Hepatocyte (in vitro differentiated cells): Measurements from ENCODE around the gene TCF7. TPM values are rescaled to one million over a fixed set of nuclear protein-coding genes. Genes with fewer than 3 reads are reported as not detected.

Experiments
- DNase-seq: peaks from one replicate; pipeline ENCODE4 v3.0.0-alpha.2; 2016; ENCODE audit warnings: low spot score
- H2AFZ ChIP-seq: fragments of 200-600 bp; sonication (generic); 2 replicates; pipeline ENCODE4 v1.6.0; 2016; ENCODE audit warnings: antibody characterized with exemption, mild to moderate bottlenecking
- H3K27ac ChIP-seq: fragments of 200-600 bp; sonication (generic); 2 replicates; pipeline ENCODE4 v1.5.1; 2016; ENCODE audit warnings: mild to moderate bottlenecking
- H3K27me3 ChIP-seq: fragments of 200-600 bp; sonication (generic); 2 replicates; pipeline ENCODE4 v1.6.1; 2016
- H3K36me3 ChIP-seq: fragments of 200-600 bp; sonication (generic); replicated peaks from 2 replicates; pipeline ENCODE4 v1.5.1; 2016; ENCODE audit warnings: low read depth; ENCODE audit not compliant: insufficient read depth
- H3K4me1 ChIP-seq: fragments of 200-600 bp; sonication (generic); 2 replicates; pipeline ENCODE4 v1.5.1; 2016; ENCODE audit warnings: mild to moderate bottlenecking, moderate library complexity; ENCODE audit not compliant: insufficient read depth
- H3K4me2 ChIP-seq: fragments of 200-600 bp; sonication (generic); 2 replicates; pipeline ENCODE4 v1.6.0; 2016
- H3K4me3 ChIP-seq: fragments of 200-600 bp; sonication (generic); 2 replicates; pipeline ENCODE4 v1.5.1; 2016; ENCODE audit warnings: mild to moderate bottlenecking
- H3K79me2 ChIP-seq: fragments of 200-600 bp; sonication (generic); 2 replicates; pipeline ENCODE4 v1.6.0; 2017; ENCODE audit warnings: mild to moderate bottlenecking
- H3K9me2 ChIP-seq: fragments of 200-600 bp; sonication (generic); replicated peaks from 2 replicates; pipeline ENCODE4 v1.6.0; 2017; ENCODE audit warnings: mild to moderate bottlenecking; ENCODE audit not compliant: insufficient read depth
- H3K9me3 ChIP-seq: fragments of 200-600 bp; sonication (generic); 2 replicates; pipeline ENCODE4 v1.5.1; 2016; ENCODE audit warnings: low read depth, mild to moderate bottlenecking
- H4K20me1 ChIP-seq: fragments of 200-600 bp; sonication (generic); 2 replicates; pipeline ENCODE4 v1.6.0; 2016; ENCODE audit warnings: mild to moderate bottlenecking; ENCODE audit not compliant: insufficient read depth, poor library complexity, severe bottlenecking
- EZH2 ChIP-seq: fragments of 200-600 bp; sonication (generic); IDR thresholded peaks from 2 replicates; pipeline ENCODE4 v1.6.1; 2016; ENCODE audit warnings: antibody characterized with exemption, mild to moderate bottlenecking, borderline replicate concordance
- EZH2phosphoT487 ChIP-seq: fragments of 200-600 bp; sonication (generic); IDR thresholded peaks from one replicate; pipeline ENCODE4 v1.6.1; 2018; ENCODE audit warnings: antibody characterized with exemption, mild to moderate bottlenecking, low read depth, moderate library complexity; ENCODE audit not compliant: unreplicated experiment, severe bottlenecking
- WGBS: methylation state at CpG from one replicate; pipeline ENCODE4 v1.1.6; 2016; ENCODE audit warnings: low lambda C conversion rate; ENCODE audit errors: missing lambda C conversion rate; 5-methylcytosine and 5-hydroxymethylcytosine counted together
- polyA plus RNA-seq: library from polyadenylated mRNA; unstranded; fragments of >200 nt; fragmentation: Nextera tagmentation; extraction: Ambion mirVana; gene quantifications from 2 replicates; pipeline ENCODE4 v1.2.1, GENCODE V29; 2016
- total RNA-seq: library from RNA; depleted of rRNA; stranded (reverse); fragments of >200 nt; gene quantifications from 2 replicates; pipeline ENCODE4 v1.2.3, GENCODE V29; 2014
- TF ChIP-seq, protein P1 (sequence below): fragments of 200-600 bp; sonication (generic); IDR thresholded peaks from 2 replicates; pipeline ENCODE4 v1.5.1; 2016; ENCODE audit warnings: antibody characterized with exemption, mild to moderate bottlenecking; ENCODE audit not compliant: poor library complexity

Gene TCF7
- total and polyA plus RNA-seq, 2 experiments from 2014 or later: 7.5 to 8.1 TPM

- peaks cover 34% of the 10 kb centered on the region for H4K20me1 ChIP-seq
- H3K4me2 ChIP-seq: no peak overlapping the region
- no peaks in the 10 kb centered on the region for H3K27me3 ChIP-seq
- H3K79me2 ChIP-seq: peaks cover 83% of the 10 kb centered on the region
- H3K9me3 ChIP-seq: no peaks in the 10 kb centered on the region
- no peaks in the 10 kb centered on the region for H3K36me3 ChIP-seq
- 77% methylated on average over 2 of the region's 2 CpGs for WGBS
- no peak for DNase-seq
- no peak overlapping the region for H3K27ac ChIP-seq
- H2AFZ ChIP-seq: no peak overlapping the region
- no peaks in the 10 kb centered on the region for H3K9me2 ChIP-seq
- TF ChIP-seq EZH2 (no peak), EZH2phosphoT487 (no peak)
- TF ChIP-seq, protein P1, sequence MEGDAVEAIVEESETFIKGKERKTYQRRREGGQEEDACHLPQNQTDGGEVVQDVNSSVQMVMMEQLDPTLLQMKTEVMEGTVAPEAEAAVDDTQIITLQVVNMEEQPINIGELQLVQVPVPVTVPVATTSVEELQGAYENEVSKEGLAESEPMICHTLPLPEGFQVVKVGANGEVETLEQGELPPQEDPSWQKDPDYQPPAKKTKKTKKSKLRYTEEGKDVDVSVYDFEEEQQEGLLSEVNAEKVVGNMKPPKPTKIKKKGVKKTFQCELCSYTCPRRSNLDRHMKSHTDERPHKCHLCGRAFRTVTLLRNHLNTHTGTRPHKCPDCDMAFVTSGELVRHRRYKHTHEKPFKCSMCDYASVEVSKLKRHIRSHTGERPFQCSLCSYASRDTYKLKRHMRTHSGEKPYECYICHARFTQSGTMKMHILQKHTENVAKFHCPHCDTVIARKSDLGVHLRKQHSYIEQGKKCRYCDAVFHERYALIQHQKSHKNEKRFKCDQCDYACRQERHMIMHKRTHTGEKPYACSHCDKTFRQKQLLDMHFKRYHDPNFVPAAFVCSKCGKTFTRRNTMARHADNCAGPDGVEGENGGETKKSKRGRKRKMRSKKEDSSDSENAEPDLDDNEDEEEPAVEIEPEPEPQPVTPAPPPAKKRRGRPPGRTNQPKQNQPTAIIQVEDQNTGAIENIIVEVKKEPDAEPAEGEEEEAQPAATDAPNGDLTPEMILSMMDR: no peak
- no peaks in the 10 kb centered on the region for H3K4me1 ChIP-seq
- no peak overlapping the region for H3K4me3 ChIP-seq
Observed at GRCh38 chr5:134148316-134148715, 33.8 kb downstream of the TCF7 start.

DNA sequence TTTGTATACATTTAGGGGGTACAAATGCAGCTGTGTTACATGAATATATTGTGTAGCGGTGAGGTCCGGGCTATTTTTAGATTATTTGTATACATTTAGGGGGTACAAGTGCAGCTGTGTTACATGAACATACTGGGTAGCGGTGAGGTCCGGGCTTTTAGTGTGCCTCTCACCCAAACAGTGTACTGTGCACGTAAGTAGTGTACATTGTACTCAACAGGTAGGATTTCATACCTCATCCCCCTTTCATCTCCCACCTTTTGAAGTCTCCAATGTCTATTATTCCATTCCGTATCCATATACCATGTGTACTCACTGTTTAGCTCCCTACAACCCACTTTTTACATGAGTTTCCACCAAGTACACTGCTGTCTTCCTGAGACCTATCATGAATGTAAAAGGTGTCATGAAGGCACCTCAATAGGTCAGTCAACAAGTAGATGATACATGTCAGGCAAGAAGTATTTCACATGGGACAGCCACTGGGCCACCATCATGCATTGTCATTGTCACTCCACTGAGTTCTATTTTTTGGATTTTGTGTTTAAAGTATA, 34.6 kb downstream of the TCF7 start:
- no peak overlapping the region for H2AFZ ChIP-seq
- H3K9me2 ChIP-seq: no peaks in the 10 kb centered on the region
- DNase-seq: no peak
- no peaks in the 10 kb centered on the region for H3K4me1 ChIP-seq
- no peaks in the 10 kb centered on the region for H3K36me3 ChIP-seq
- no peak overlapping the region for H3K4me2 ChIP-seq
- TF ChIP-seq, protein P1: no peak
- TF ChIP-seq EZH2phosphoT487: no peak
- TF ChIP-seq EZH2: no peak
- H3K79me2 ChIP-seq: peaks cover 82% of the 10 kb centered on the region
- no peaks in the 10 kb centered on the region for H3K27me3 ChIP-seq
- H3K4me3 ChIP-seq: no peak overlapping the region
- 88% methylated on average over 6 of the region's 6 CpGs for WGBS
- no peak overlapping the region for H3K27ac ChIP-seq
- H3K9me3 ChIP-seq: no peaks in the 10 kb centered on the region
- peaks cover 33% of the 10 kb centered on the region for H4K20me1 ChIP-seq

DNA sequence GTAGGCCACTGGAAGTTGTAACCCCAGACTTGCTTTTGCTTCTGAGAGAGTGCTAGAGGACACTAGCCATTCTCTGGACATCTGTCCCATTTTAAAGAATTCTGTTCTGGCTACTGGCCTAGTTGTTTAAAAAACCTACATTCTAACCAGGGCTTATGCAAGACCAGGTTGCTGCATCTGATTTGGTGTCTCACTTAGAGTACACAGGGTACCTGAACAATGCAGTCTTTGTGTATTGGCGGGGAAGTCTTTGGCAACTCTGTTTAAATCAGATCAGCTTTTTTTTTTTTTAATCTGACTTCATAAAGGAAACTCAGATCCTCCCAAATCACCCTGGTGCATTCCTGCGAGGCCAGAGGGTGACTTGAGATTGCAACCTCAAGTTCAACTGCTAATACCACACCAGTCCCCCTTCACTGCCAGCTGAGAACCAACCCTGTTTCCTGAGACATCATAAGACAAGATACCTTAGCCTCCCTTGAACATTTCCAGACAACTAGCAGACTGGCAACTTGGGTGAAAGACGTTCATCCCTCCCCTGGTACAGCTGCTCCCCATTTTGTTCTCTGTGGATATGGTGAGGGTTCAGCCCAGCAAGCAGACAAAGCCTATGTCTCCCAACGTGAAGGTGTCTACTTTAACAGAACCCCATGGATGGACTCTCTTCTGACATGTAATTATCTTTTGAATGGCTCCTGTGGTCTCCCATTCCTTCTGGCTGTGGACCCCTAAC, 35.3 kb downstream of the TCF7 start:
- no peaks in the 10 kb centered on the region for H3K9me3 ChIP-seq
- TF ChIP-seq EZH2 (no peak), EZH2phosphoT487 (no peak)
- TF ChIP-seq, protein P1: no peak
- H3K4me2 ChIP-seq: no peak overlapping the region
- no peaks in the 10 kb centered on the region for H3K27me3 ChIP-seq
- H2AFZ ChIP-seq: no peak overlapping the region
- peak overlapping the region; percentile 37 for H3K27ac ChIP-seq
- no peak for DNase-seq
- no peak overlapping the region for H3K4me3 ChIP-seq
- WGBS: 78% methylated on average over 4 of the region's 4 CpGs
- no peaks in the 10 kb centered on the region for H3K36me3 ChIP-seq
- H4K20me1 ChIP-seq: peaks cover 36% of the 10 kb centered on the region
- H3K79me2 ChIP-seq: peaks cover 75% of the 10 kb centered on the region
- H3K9me2 ChIP-seq: no peaks in the 10 kb centered on the region
- H3K4me1 ChIP-seq: no peaks in the 10 kb centered on the region
